Stomach (tissue), 9 donors: ENCODE results near the gene ARHGAP4. TPM values are rescaled to one million over a fixed set of nuclear protein-coding genes. Genes with fewer than 3 reads are reported as not detected.

Source experiments
- DNase-seq, 2 donors: peaks; one replicate each; pipeline versions ENCODE4 v3.0.0 to v3.0.0-alpha.2; 2013 to 2019
- H3K27ac ChIP-seq, 5 donors: fragments of 200-600 bp in 4 of 5; sonication (generic) in 4 of 5; one replicate each; pipeline ENCODE4 v1.5.1; 2013 to 2019; ENCODE audit warnings: mild to moderate bottlenecking in 1 of 5, moderate library complexity in 1 of 5
- H3K27me3 ChIP-seq, 3 donors: fragments of 200-600 bp; sonication (generic); one replicate each; pipeline ENCODE4 v1.5.1; 2017 to 2019; ENCODE audit warnings: mixed run types in 1 of 3
- H3K36me3 ChIP-seq, 4 donors: fragments of 200-600 bp; sonication (generic); 1 replicate in 3 of 4; 2 replicates in 1 of 4; pipeline ENCODE4 v1.5.1; 2016 to 2019
- H3K4me1 ChIP-seq, 4 donors: fragments of 200-600 bp; sonication (generic); one replicate each; pipeline ENCODE4 v1.5.1; 2016 to 2019
- H3K4me3 ChIP-seq, 4 donors: fragments of 200-600 bp; sonication (generic) in 3 of 4; one replicate each; pipeline ENCODE4 v1.5.1; 2016 to 2019; ENCODE audit warnings: mild to moderate bottlenecking in 1 of 4
- H3K9me3 ChIP-seq, 4 donors: fragments of 200-600 bp; sonication (generic); one replicate each; pipeline ENCODE4 v1.5.1; 2016 to 2019
- CTCF ChIP-seq, 7 experiments: fragments of 450-650 bp in 4 of 7; fragments of 200-600 bp in 3 of 7; sonication (generic) in 3 of 7; IDR thresholded peaks; one replicate each; pipeline ENCODE4 v1.5.1; 2016 to 2019; ENCODE audit warnings: antibody characterized with exemption in 7 of 7, control low read depth in 2 of 7, mild to moderate bottlenecking in 1 of 7
- EP300 ChIP-seq: sonication (generic); formaldehyde crosslinking; IDR thresholded peaks from one replicate; pipeline ENCODE4 v1.6.1; 2017; ENCODE audit warnings: antibody characterized with exemption
- POLR2A ChIP-seq, 4 donors: fragments of 450-650 bp; IDR thresholded peaks; one replicate each; pipeline ENCODE4 v1.6.1; 2016; ENCODE audit warnings: antibody characterized with exemption in 4 of 4, control low read depth in 2 of 4, mild to moderate bottlenecking in 1 of 4, moderate library complexity in 1 of 4
- POLR2AphosphoS5 ChIP-seq, 3 donors: sonication (generic); formaldehyde crosslinking; IDR thresholded peaks; one replicate each; pipeline ENCODE4 v1.6.1; 2016; ENCODE audit warnings: antibody characterized with exemption in 3 of 3
- WGBS, 5 donors: extraction: QIAGEN DNeasy Blood & Tissue Kit in 3 of 5; methylation state at CpG; one replicate each; pipeline versions ENCODE4 v1.1.5 to v1.1.7; 2013 to 2018; 5-methylcytosine and 5-hydroxymethylcytosine counted together
- intact Hi-C: fragments of 100-400 bp; cut with DNase I; formaldehyde crosslinking; loops from one replicate; pipeline ENCODE4 v1.15.1; 2023; ENCODE audit warnings: low total_unique reads
- polyA plus RNA-seq, 3 donors: library from polyadenylated mRNA; stranded (reverse); fragments of 200-250 nt; gene quantifications; one replicate each; pipeline ENCODE4 v1.2.3, GENCODE V29; 2013
- total RNA-seq, 5 donors: library from RNA; depleted of rRNA; stranded (reverse); fragments of >200 nt; gene quantifications; one replicate each; pipeline versions ENCODE4 v1.1.0 to v1.2.3, GENCODE V29; 2014 to 2016
- donor health status: healthy with polysubstance abuse.
- donor health status: Bipolar disorder and iron deficiency.
- donor health status: healthy.

ARHGAP4 gene
- total and polyA plus RNA-seq, 8 donors = 18.5 to 93.9 (median 40.3) TPM

GRCh38 chrX:153965406-153965805, 39.3 kb upstream of the ARHGAP4 start:
- 75 to 92% (median 85%) methylated on average over 2 to 5 of the region's 5 CpGs for whole genome bisulfite sequencing, 5 donors
- intact Hi-C loops = no loop called here
- Histone ChIP-seq H3K27ac (peak overlapping the region in 2 of 5 donors; percentile 99), H3K4me3 (no peak overlapping the region), H3K27me3 (no peaks in the 10 kb centered on the region), H3K9me3 (no peaks in the 10 kb centered on the region), H3K4me1 (peaks cover 34 to 59% (median 48%) of the 10 kb centered on the region in 4 donors), H3K36me3 (peaks cover 25 to 41% (median 40%) of the 10 kb centered on the region in 4 donors)
- TF ChIP-seq EP300 (no peak), POLR2A (IDR thresholded peaks at IDR 0.05) (no peak), CTCF (IDR thresholded peaks at IDR 0.05) (no peak), POLR2AphosphoS5 (IDR thresholded peaks at IDR 0.05) (no peak)
- no peak for DNase-seq

GRCh38 chrX:153964105-153964504, 38.0 kb upstream of the ARHGAP4 start:
- Histone ChIP-seq H3K9me3 (no peaks in the 10 kb centered on the region), H3K36me3 (peaks cover 36 to 54% (median 53%) of the 10 kb centered on the region in 4 donors), H3K27me3 (peaks cover 0 to 5% (median 0%) of the 10 kb centered on the region in 3 donors), H3K4me1 (peaks cover 31 to 50% (median 39%) of the 10 kb centered on the region in 4 donors), H3K27ac (no peak overlapping the region), H3K4me3 (no peak overlapping the region)
- intact Hi-C loops = no loop called here
- WGBS, 5 donors = 88 to 100% (median 89%) methylated on average over 2 to 14 of the region's 14 CpGs
- no peak for DNase-seq
- TF ChIP-seq POLR2AphosphoS5 (IDR thresholded peaks at IDR 0.05) (no peak), CTCF (IDR thresholded peaks at IDR 0.05) (no peak), POLR2A (IDR thresholded peaks at IDR 0.05) (no peak), EP300 (no peak)

- DNase-seq = no peak
Observed at GRCh38 chrX:153963546-153963945, 37.5 kb upstream of the ARHGAP4 start.

GRCh38 chrX:153961292-153961691, 35.2 kb upstream of the ARHGAP4 start:
- Histone ChIP-seq H3K4me1 (peaks cover 3 to 22% (median 10%) of the 10 kb centered on the region in 4 donors), H3K4me3 (no peak overlapping the region), H3K36me3 (peaks cover 47 to 82% (median 81%) of the 10 kb centered on the region in 4 donors), H3K27me3 (peaks cover 0 to 5% (median 0%) of the 10 kb centered on the region in 3 donors), H3K27ac (peak overlapping the region in 1 of 5 donors; percentile 34), H3K9me3 (no peaks in the 10 kb centered on the region)
- no peak for TF ChIP-seq EP300
- TF ChIP-seq POLR2A (IDR thresholded peaks at IDR 0.05) = no peak
- no peak for TF ChIP-seq POLR2AphosphoS5 (IDR thresholded peaks at IDR 0.05)
- no peak for TF ChIP-seq CTCF (IDR thresholded peaks at IDR 0.05)
- 82 to 91% (median 90%) methylated on average over 2 to 11 of the region's 11 CpGs for WGBS, 5 donors
- no peak for DNase-seq
- intact Hi-C loops = no loop called here

More at GRCh38 chrX:153963546-153963945, 37.5 kb upstream of the ARHGAP4 start:
- TF ChIP-seq POLR2AphosphoS5 (IDR thresholded peaks at IDR 0.05) = no peak
- no peak for TF ChIP-seq EP300
- TF ChIP-seq POLR2A (IDR thresholded peaks at IDR 0.05) = no peak
- TF ChIP-seq CTCF (IDR thresholded peaks at IDR 0.05) = no peak
- peaks cover 0 to 5% (median 0%) of the 10 kb centered on the region in 3 donors for H3K27me3 ChIP-seq
- intact Hi-C loops = no loop called here
- H3K4me1 ChIP-seq = peaks cover 25 to 44% (median 33%) of the 10 kb centered on the region in 4 donors
- no peak overlapping the region for H3K4me3 ChIP-seq
- 85 to 94% (median 92%) methylated on average over 2 to 12 of the region's 12 CpGs for WGBS, 5 donors
- no peaks in the 10 kb centered on the region for H3K9me3 ChIP-seq
- H3K27ac ChIP-seq = no peak overlapping the region
- H3K36me3 ChIP-seq = peaks cover 37 to 60% (median 58%) of the 10 kb centered on the region in 4 donors
